ENCODE data around the gene SMC1A. TPM values are rescaled to one million over a fixed set of nuclear protein-coding genes. Genes with fewer than 3 reads are reported as not detected.
"Not testable (repeated sequence)": the region's sequence is repeated elsewhere in the genome, so short reads cannot be mapped to it uniquely, and the experiment has no call there.

Gene SMC1A
- total RNA-seq, 2 experiments from 2014 or later, result 159 to 171 TPM

DNA sequence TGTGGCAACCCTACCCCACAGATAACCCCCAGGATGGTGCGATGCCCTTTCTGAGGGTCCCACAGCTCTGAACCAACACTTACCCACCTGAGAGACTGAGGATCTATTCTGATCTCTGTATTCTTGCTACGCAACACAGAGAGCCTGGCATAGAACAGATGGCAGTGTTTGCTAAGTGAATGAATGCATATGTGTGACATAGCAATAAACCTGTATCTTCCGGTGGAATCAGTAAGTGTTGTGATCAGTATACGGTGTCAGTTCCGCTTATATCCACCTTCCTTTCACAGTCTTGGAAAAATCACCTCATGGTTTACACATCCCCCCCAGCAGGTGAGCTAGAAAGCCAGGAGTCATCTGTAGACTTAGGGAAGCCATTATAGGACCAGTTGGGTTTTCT lies 17.6 kb upstream of the SMC1A start:
- CTCF ChIA-PET, result no interaction called here
- DNase-seq (no peak), ATAC-seq (no peak)
- Mint-ChIP-seq H3K9me3 (ENCODE audit: low read depth) (no peaks in the 10 kb centered on the region), H3K27ac (peak overlapping the region; percentile 70), H3K27me3 (no peaks in the 10 kb centered on the region), H3K36me3 (no peaks in the 10 kb centered on the region), H3K4me1 (peaks cover 40% of the 10 kb centered on the region), H3K4me3 (peak overlapping the region; percentile 57)

DNA sequence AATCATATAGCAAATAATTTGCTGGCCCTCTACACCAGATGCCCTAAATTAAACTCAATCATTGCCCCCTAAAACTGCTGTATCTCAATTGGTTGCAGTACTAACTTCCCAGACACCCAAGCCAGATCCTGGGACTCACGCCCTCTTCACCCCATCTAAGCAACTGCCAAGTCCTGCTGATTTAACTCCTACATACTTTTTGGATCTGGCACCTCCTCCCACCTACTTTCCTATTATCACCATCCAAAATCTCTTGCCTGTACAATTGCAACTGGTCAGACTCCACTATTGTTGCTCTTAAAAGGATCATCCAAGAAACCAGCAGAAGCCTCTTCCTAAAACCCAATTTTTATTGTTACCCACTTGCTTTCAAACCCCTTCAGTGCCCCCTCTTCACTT lies 16.4 kb upstream of the SMC1A start:
- Mint-ChIP-seq H3K9me3 (ENCODE audit: low read depth) (no peaks in the 10 kb centered on the region), H3K36me3 (peaks cover 2% of the 10 kb centered on the region), H3K4me1 (peaks cover 47% of the 10 kb centered on the region), H3K27ac (peak overlapping the region; percentile 76), H3K4me3 (no peak overlapping the region), H3K27me3 (no peaks in the 10 kb centered on the region)
- ATAC-seq (no peak), DNase-seq (no peak)
- CTCF ChIA-PET, result interaction anchor here (0.7 to 1.5 kb wide), 4 partner anchors 10 to 155 kb away, joined by 3 read pairs; no protein-coding TSS in a partner anchor

DNA sequence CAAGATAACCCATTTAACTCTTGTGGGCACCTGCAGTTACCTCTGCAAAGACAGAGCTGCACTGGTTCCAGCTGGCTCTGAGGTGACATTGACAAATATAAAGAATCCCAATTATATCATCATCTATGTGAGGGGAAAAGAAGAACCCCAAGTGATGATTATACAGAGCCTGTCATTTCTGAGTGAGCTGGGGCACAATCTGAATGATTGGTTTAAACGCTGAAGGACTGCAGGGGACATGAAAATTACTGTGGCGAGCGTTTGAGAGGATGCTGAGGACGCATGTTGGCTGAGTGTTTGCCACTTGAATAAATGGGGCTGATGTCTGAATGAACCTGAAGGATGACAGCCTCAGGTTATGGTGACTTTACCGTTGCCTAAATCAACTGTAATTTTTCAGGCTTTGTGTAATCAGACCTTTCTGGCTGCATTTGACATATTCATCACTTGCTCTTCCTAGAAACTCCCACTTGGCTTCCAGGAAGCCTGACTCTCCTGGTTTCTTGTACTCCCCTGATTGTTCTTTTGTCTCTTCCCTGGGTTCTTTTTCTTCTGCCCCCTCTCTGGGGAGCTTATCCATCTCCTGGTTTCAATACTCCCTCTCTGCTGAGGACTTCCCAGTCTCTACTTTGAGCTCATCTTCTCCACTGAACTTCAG lies 15.8 kb upstream of the SMC1A start:
- CTCF ChIA-PET, result interaction anchor here (0.7 to 1.5 kb wide), 3 partner anchors 33 to 154 kb away, joined by 3 read pairs; no protein-coding TSS in a partner anchor
- ATAC-seq (no peak), DNase-seq (no peak)
- Mint-ChIP-seq H3K27ac (peak overlapping the region; percentile 76), H3K36me3 (peaks cover 2% of the 10 kb centered on the region), H3K9me3 (ENCODE audit: low read depth) (no peaks in the 10 kb centered on the region), H3K4me3 (no peak overlapping the region), H3K27me3 (no peaks in the 10 kb centered on the region), H3K4me1 (peaks cover 49% of the 10 kb centered on the region)

DNA sequence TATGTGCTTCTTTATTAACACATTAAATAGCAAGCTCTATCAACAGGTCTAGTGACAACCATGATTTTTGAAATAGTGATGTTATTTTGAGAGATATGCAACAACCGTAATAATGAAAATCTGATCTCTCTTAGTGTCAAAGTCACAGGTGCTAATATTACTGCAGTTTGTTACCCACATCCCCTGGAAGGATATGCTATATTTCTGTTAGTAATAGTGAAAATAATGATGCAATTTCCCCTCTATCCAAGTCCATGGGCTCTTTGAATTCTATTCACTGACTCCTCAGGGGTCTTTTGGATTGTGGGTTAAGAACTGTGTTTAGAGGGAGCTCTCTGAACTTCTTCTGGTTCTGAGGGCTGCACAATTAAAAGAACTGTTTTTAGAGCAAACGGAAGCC lies 14.8 kb upstream of the SMC1A start:
- Mint-ChIP-seq H3K4me1 (peaks cover 49% of the 10 kb centered on the region), H3K4me3 (no peak overlapping the region), H3K27ac (peak overlapping the region; percentile 76), H3K9me3 (ENCODE audit: low read depth) (no peaks in the 10 kb centered on the region), H3K36me3 (peaks cover 2% of the 10 kb centered on the region), H3K27me3 (no peaks in the 10 kb centered on the region)
- ATAC-seq (no peak), DNase-seq (no peak)
- CTCF ChIA-PET, result interaction anchor here (0.6 to 3.2 kb wide), 5 partner anchors 119 to 559 kb away, joined by 3 to 20 read pairs (median 10); no protein-coding TSS in a partner anchor

DNA sequence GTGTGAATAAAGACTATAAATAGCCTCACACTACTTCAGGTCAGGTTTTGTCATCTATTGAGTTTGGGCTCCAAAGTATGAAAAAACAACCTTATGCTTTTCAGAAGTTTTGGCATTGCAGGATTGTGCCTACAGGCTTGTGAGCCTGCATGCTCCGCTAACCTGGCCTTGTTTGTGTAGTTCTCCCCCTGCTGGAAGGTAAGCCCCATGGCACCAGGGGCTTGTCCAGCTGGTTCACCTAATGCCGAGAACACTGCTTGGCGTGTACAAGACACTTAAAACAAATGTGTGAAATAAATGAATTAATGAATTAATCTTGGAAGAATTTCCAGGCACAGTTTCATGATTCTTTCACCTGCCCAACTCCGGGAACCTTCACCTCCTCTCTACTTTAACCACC lies 13.5 kb upstream of the SMC1A start:
- no peak overlapping the region for H3K4me3 Mint-ChIP-seq
- peaks cover 50% of the 10 kb centered on the region for H3K4me1 Mint-ChIP-seq
- H3K27ac Mint-ChIP-seq, result peak overlapping the region; percentile 54
- H3K27me3 Mint-ChIP-seq, result no peaks in the 10 kb centered on the region
- DNase-seq, result peak; percentile 79
- H3K36me3 Mint-ChIP-seq, result peaks cover 2% of the 10 kb centered on the region
- CTCF ChIA-PET, result interaction anchor here (0.6 to 3.2 kb wide), 10 partner anchors 10 to 249 kb away, joined by 3 to 20 read pairs (median 6); partner anchors contain the start of genes RIBC1 and SMC1A
- peak; percentile 64 for ATAC-seq
- H3K9me3 Mint-ChIP-seq (ENCODE audit: low read depth), result no peaks in the 10 kb centered on the region

DNA sequence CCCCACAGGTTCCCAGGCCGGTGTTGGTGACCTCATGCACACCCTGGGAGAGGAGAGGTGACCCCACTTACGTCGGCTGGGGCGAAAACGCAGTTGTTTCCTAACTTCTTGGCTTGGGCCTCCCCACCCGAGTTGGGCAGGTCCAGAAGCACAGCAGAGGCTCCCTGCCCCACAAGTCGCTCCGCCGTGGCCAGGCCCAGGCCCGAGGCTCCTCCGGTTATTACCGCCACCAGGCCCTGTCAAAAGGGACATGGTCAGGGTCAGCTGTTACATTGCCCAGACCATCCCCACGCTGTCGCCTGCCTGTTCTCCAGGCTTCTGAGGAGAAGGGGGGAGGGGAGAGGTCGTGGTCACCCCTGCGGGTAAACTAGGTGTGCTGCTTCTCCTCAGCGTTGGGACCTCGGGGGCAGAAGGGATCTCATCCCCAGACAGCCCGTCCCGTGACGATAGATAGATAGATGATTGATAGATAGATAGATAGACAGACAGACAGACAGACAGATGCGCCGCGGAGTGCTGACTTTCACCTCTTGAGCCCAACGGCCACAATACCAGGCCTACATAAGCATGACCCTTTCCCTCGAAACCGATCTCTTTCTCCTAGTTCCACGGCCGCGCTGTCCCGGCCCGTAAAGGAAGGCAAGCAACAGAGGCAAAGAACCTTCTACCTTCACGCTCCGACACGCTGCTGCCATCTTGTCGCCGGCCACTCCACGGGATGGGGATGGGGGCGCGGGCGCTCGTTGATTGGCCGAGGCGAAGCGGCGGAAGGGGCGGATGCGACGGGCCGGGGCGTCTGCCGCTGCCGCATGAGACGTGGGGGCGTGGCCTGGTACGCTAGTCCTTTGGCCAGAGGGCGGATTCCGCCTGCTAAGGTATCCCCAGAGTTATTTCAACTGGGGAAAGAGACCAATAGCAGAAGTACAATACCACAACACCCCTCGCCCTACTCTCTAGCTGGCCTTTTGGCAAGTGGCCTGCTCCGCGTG lies 11.5 kb upstream of the SMC1A start, which contains the start of gene HSD17B10:
Gene HSD17B10, minus strand, starts transcription at position 720 of the 989 bp plus-strand sequence. Its CDS starts 25 bp downstream, at position 695.
- H3K4me3 Mint-ChIP-seq, result peak within 1 kb of the TSS; percentile 98
- CTCF ChIA-PET, result interaction anchor here (1.1 to 3.2 kb wide), 5 partner anchors 11 to 147 kb away, joined by 3 to 11 read pairs (median 6); partner anchors contain the start of genes RIBC1 and SMC1A
- H3K36me3 Mint-ChIP-seq, result peaks cover 2% of the 10 kb centered on the region
- peak; percentile 92 for DNase-seq
- H3K9me3 Mint-ChIP-seq (ENCODE audit: low read depth), result no peaks in the 10 kb centered on the region
- peak; percentile 96 for ATAC-seq
- H3K27ac Mint-ChIP-seq, result peak within 1 kb of the TSS; percentile 90
- peaks cover 43% of the 10 kb centered on the region for H3K4me1 Mint-ChIP-seq
- no peaks in the 10 kb centered on the region for H3K27me3 Mint-ChIP-seq

DNA sequence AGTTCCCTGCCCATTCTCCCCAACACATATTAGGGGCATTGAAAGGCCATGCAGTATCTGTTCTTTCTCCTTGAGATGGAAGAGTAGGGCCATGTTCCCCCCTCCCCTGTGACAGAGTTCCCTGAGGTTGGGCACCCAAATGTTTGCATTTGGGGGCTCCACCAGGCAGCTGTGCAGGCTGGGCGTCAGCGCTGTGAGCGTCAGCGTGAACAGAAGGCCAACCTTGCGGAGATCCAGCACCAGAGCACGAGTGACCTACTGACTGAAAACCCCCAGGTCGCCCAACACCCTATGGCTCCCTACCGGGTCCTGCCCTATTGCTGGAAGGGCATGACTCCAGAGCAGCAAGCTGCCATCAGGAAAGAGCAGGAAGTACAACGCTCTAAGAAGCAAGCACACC lies 7.8 kb upstream of the SMC1A start:
- no peak for ATAC-seq

DNA sequence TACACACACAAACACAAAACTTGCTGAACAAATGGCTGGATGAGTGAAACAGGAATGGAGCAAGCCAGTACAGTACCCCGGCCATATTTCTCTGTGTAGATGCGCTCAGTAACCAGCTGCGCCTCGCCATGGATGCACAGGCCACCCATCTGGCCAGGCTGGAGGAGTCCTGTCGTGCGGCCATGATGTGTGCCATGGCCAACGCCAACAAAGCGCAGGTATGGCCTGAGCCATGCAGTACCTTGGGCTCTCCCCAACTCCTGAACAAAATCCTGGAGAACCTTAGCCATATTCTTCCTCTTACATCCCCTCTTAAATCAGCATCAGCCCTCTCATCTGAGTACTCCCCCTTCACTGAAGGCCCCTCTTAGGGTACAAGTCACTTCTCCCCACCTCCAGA lies 7.3 kb upstream of the SMC1A start:
- ATAC-seq (no peak), DNase-seq (no peak)
- peaks cover 2% of the 10 kb centered on the region for H3K36me3 Mint-ChIP-seq
- H3K27me3 Mint-ChIP-seq, result no peaks in the 10 kb centered on the region
- CTCF ChIA-PET, result interaction anchor here (0.5 kb wide), 1 partner anchor 9 kb away, joined by 3 read pairs; no protein-coding TSS in a partner anchor
- H3K9me3 Mint-ChIP-seq (ENCODE audit: low read depth), result no peaks in the 10 kb centered on the region
- no peak overlapping the region for H3K4me3 Mint-ChIP-seq
- H3K27ac Mint-ChIP-seq, result no peak overlapping the region
- H3K4me1 Mint-ChIP-seq, result peaks cover 11% of the 10 kb centered on the region

More for the DNA sequence above, 7.8 kb upstream of the SMC1A start:
- H3K9me3 Mint-ChIP-seq (ENCODE audit: low read depth), result no peaks in the 10 kb centered on the region
- H3K27me3 Mint-ChIP-seq, result no peaks in the 10 kb centered on the region
- H3K36me3 Mint-ChIP-seq, result peaks cover 2% of the 10 kb centered on the region
- H3K27ac Mint-ChIP-seq, result no peak overlapping the region
- CTCF ChIA-PET, result interaction anchor here (0.6 to 1.6 kb wide), 2 partner anchors 8 to 13 kb away, joined by 4 read pairs; partner anchors contain the start of genes RIBC1 and SMC1A
- no peak overlapping the region for H3K4me3 Mint-ChIP-seq
- H3K4me1 Mint-ChIP-seq, result peaks cover 16% of the 10 kb centered on the region
- no peak for DNase-seq

DNA sequence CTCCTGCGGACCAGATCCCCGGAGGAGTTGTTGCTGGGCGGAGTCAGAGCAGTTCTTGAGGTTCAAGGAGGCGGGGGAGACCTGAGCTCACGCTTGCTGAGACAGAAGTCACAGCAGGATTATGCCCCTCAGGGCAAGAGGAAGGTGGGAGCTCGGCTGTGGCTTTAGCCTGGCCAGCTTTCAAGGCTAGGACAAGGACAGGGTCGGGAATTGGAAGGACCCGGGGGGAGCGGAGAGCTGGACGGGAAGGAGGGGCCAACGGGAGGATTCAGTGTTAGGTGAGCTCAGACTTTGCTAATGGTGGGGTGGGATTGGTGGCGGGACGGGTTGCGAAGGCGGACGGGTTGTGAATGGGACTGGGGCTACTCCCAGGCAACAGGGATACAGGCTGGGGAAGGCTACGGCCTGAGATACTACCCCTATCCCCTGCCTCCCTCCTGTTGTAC lies 430 bp upstream of the SMC1A start, which contains the start of gene RIBC1:
Gene RIBC1, plus strand, starts transcription at position 13 of the 446 bp plus-strand sequence. CDS start 3,404 bp downstream, outside the sequence.
- H3K4me3 Mint-ChIP-seq, result peak within 1 kb of the TSS; percentile 92
- ATAC-seq (no peak), DNase-seq (no peak)
- H3K27me3 Mint-ChIP-seq, result no peaks in the 10 kb centered on the region
- no peaks in the 10 kb centered on the region for H3K9me3 Mint-ChIP-seq (ENCODE audit: low read depth)
- H3K27ac Mint-ChIP-seq, result peak within 1 kb of the TSS; percentile 93
- H3K36me3 Mint-ChIP-seq, result peaks cover 16% of the 10 kb centered on the region
- CTCF ChIA-PET, result interaction anchor here (0.9 to 2.6 kb wide), 7 partner anchors 8 to 110 kb away, joined by 3 to 13 read pairs (median 6); partner anchors contain the start of gene HSD17B10
- peaks cover 24% of the 10 kb centered on the region for H3K4me1 Mint-ChIP-seq

DNA sequence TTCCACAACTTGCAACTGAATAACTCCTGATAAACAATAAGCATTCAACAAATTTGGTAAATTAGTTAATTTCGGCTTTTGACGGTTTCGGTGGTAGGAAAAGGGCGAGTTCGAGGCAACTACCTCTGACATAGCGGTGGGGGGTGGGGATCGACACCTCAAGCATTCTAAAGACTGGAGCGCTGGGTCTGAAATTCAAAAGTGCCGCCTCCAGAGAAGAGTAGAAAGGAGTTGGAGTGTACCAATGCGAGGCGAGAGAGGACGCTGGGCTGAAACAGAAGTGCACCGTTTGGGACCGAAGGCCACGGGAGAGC lies 725 bp downstream of the SMC1A start:
- CTCF ChIA-PET, result interaction anchor here (1.3 to 2.6 kb wide), 3 partner anchors 14 to 109 kb away, joined by 3 to 10 read pairs (median 7); no protein-coding TSS in a partner anchor
- ATAC-seq (peak; percentile 18), DNase-seq (no peak)
- Mint-ChIP-seq H3K4me1 (peaks cover 28% of the 10 kb centered on the region), H3K4me3 (peak overlapping the region; percentile 92), H3K27ac (peak overlapping the region; percentile 93), H3K27me3 (no peaks in the 10 kb centered on the region), H3K36me3 (peaks cover 20% of the 10 kb centered on the region), H3K9me3 (ENCODE audit: low read depth) (no peaks in the 10 kb centered on the region)

DNA sequence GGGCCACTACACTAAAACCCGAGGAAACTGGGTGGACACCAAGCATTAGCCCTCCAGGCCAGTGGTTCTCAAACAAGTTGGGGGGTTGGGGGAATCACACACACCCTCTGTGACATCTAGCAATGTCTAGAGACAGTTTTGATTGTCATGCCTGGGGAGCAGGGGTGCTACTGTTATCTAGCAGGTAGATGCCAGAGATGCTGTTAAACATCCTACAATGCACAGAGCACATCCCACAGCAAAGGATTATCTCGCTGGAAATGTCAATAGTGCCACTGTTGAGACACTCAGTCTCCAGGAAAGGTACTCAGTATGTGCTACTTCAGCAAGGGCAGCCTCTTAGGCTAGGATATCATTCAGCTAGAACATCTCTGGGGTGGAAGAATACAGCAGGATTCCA lies 1.3 kb downstream of the SMC1A start:
- ATAC-seq (no peak), DNase-seq (no peak)
- Mint-ChIP-seq H3K27me3 (no peaks in the 10 kb centered on the region), H3K27ac (peak overlapping the region; percentile 93), H3K4me3 (peak overlapping the region; percentile 92), H3K9me3 (ENCODE audit: low read depth) (no peaks in the 10 kb centered on the region), H3K36me3 (peaks cover 20% of the 10 kb centered on the region), H3K4me1 (peaks cover 28% of the 10 kb centered on the region)
- CTCF ChIA-PET, result interaction anchor here (0.9 to 2.6 kb wide), 3 partner anchors 14 to 25 kb away, joined by 3 to 7 read pairs (median 3); no protein-coding TSS in a partner anchor

DNA sequence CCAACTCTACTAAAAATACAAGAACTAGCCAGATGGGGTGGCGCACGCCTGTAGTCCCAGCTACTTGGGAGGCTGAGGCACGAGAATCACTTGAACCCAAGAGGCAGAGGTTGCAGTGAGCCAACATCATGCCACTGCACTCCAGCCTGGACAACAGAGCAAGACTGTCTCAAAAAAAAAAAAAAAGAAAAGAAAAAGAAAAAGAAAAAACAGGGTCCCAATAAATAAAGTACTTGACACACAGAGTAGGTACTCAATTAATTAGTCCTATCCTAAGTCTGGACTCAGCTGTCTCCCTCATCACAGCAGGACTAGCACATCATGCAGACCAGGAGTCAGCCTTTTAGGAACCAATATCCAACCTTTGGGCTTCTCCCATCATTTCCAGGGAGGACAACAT lies 2.1 kb downstream of the SMC1A start:
- H3K27me3 Mint-ChIP-seq; H3K9me3 Mint-ChIP-seq (ENCODE audit: low read depth); ATAC-seq; DNase-seq: not testable (repeated sequence)
- Mint-ChIP-seq H3K36me3 (peaks cover 20% of the 10 kb centered on the region), H3K4me1 (peaks cover 28% of the 10 kb centered on the region), H3K27ac (peak overlapping the region; percentile 93), H3K4me3 (peak overlapping the region; percentile 92)
- CTCF ChIA-PET, result interaction anchor here (0.9 kb wide), 1 partner anchor 26 kb away, joined by 3 read pairs; no protein-coding TSS in a partner anchor

All from activated CD8-positive, alpha-beta memory T cell treated with anti-CD3 and anti-CD28 coated beads, Interleukin-2, amount 10 ng/mL, durations not matched to agents 7 days and 5 days (primary cell).